A673 (cell line): ENCODE data around the gene CEP85.

Experiments used
- CTCF ChIP-seq: fragments of 300-800, 200-600 bp; sonication (generic); conservative IDR thresholded peaks from 2 replicates; pipeline ENCODE4 v1.5.1; 2017; ENCODE audit warnings: low read depth, mild to moderate bottlenecking, antibody characterized with exemption, low read length, moderate library complexity, mixed read lengths
- EZH2 ChIP-seq: fragments of 200-600 bp; sonication (generic); IDR thresholded peaks from 2 replicates; pipeline ENCODE4 v1.6.1; 2017; ENCODE audit warnings: borderline replicate concordance, low read depth, mild to moderate bottlenecking, mixed read lengths, antibody characterized with exemption, low read length; ENCODE audit not compliant: poor library complexity, severe bottlenecking

GRCh38 chr1:26286064-26286416 lies 52.0 kb downstream of the CEP85 start:
- no peak; the same call in 1 of the 2 replicates for TF ChIP-seq CTCF
- TF ChIP-seq EZH2: no peak
